Measurements from ENCODE around the gene RLN3. TPM values are rescaled to one million over a fixed set of nuclear protein-coding genes. Genes with fewer than 3 reads are reported as not detected.

The RLN3 gene
- total RNA-seq, 1 donor from 2014 or later: not detected

Other genes with a start within 250 kb of the RLN3 start
- gene ZSWIM4, start 232.7 kb upstream of the RLN3 start, total RNA-seq: 4.4 TPM
- gene NANOS3, start 151.0 kb upstream of the RLN3 start, total RNA-seq: not detected
- 2.6 TPM for gene BRME1, start 122.0 kb upstream of the RLN3 start, total RNA-seq
- 7.4 TPM for gene CC2D1A, start 121.9 kb upstream of the RLN3 start, total RNA-seq
- 0.20 TPM for gene PODNL1, start 89.7 kb upstream of the RLN3 start, total RNA-seq
- gene DCAF15, start 75.6 kb upstream of the RLN3 start, total RNA-seq: 13.5 TPM
- gene RFX1, start 21.8 kb upstream of the RLN3 start, total RNA-seq: 3.9 TPM
- 4.7 TPM for gene IL27RA, start 3.6 kb downstream of the RLN3 start, total RNA-seq
- 0.10 TPM for gene PALM3, start 33.9 kb downstream of the RLN3 start, total RNA-seq
- gene MISP3, start 44.6 kb downstream of the RLN3 start, total RNA-seq: 0.89 TPM
- gene C19orf67, start 57.6 kb downstream of the RLN3 start, total RNA-seq: not detected
- gene SAMD1, start 62.6 kb downstream of the RLN3 start, total RNA-seq: 18.1 TPM
- 35.0 TPM for gene PRKACA, start 89.6 kb downstream of the RLN3 start, total RNA-seq
- 3.6 TPM for gene ASF1B, start 108.4 kb downstream of the RLN3 start, total RNA-seq
- gene ADGRL1, start 178.0 kb downstream of the RLN3 start, total RNA-seq: 22.6 TPM